ENCODE measurements around the gene NYNRIN. TPM values are rescaled to one million over a fixed set of nuclear protein-coding genes. Genes with fewer than 3 reads are reported as not detected.

Gene NYNRIN
- polyA plus RNA-seq, 3 donors = 0.18 to 0.84 (median 0.40) TPM

DNA sequence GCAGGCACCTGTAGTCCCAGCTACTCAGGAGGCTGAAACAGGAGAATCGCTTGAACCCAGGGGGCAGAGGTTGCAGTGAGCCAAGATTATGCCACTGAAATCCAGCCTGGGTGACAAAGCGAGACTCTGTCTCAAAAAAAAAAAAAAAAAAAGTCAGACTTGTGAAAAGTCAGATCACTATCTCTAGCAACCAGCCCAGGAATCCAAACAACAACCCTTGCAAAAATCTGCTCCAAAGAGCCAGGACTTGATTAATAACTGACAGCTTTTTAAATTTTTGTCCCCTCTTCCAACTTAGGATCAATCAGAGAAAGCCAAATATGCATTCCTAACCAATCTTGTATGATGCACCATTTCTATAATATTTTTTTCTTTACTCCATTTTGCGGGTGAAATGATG, 38.5 kb upstream of the NYNRIN start:
- H3K4me1 ChIP-seq (ENCODE audit: control insufficient read depth in 1 of 2, insufficient read depth in 2 of 2, low read length in 2 of 2) = peaks cover under 1 to 1% of the 10 kb centered on the region in 2 donors
- no peak overlapping the region for H2AFZ ChIP-seq (ENCODE audit: insufficient read depth, low read depth, low read length, poor library complexity, severe bottlenecking)
- H3K4me2 ChIP-seq (replicated peaks; ENCODE audit: extremely low read depth, low read length, poor library complexity, severe bottlenecking) = no peak overlapping the region
- Mint-ChIP-seq H3K36me3 (peaks cover 0 to 5% of the 10 kb centered on the region in 2 donors), H3K4me3 (no peak overlapping the region), H3K9me3 (peaks cover 0 to 3% (median 0%) of the 10 kb centered on the region in 7 donors), H3K4me1 (peaks cover 13% of the 10 kb centered on the region), H3K27me3 (ENCODE audit: low read depth in 3 of 3) (peaks cover 7 to 10% (median 9%) of the 10 kb centered on the region in 3 donors), H3K27ac (no peak overlapping the region)
- TF ChIP-seq, protein P1, sequence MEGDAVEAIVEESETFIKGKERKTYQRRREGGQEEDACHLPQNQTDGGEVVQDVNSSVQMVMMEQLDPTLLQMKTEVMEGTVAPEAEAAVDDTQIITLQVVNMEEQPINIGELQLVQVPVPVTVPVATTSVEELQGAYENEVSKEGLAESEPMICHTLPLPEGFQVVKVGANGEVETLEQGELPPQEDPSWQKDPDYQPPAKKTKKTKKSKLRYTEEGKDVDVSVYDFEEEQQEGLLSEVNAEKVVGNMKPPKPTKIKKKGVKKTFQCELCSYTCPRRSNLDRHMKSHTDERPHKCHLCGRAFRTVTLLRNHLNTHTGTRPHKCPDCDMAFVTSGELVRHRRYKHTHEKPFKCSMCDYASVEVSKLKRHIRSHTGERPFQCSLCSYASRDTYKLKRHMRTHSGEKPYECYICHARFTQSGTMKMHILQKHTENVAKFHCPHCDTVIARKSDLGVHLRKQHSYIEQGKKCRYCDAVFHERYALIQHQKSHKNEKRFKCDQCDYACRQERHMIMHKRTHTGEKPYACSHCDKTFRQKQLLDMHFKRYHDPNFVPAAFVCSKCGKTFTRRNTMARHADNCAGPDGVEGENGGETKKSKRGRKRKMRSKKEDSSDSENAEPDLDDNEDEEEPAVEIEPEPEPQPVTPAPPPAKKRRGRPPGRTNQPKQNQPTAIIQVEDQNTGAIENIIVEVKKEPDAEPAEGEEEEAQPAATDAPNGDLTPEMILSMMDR (IDR thresholded peaks at IDR 0.05) = no peak
- H3K4me3 ChIP-seq (replicated peaks in 1 of 3; ENCODE audit: low read depth in 2 of 3, low read length in 3 of 3) = no peak overlapping the region
- H3K36me3 ChIP-seq (replicated peaks in 1 of 2; ENCODE audit: control insufficient read depth in 1 of 2, insufficient read depth in 2 of 2, low read length in 2 of 2) = no peaks in the 10 kb centered on the region
- no peaks in the 10 kb centered on the region for H4K20me1 ChIP-seq (ENCODE audit: insufficient read depth, low read length)
- H3K9ac ChIP-seq (ENCODE audit: insufficient read depth, low read length, poor library complexity, severe bottlenecking) = no peak overlapping the region
- DNase-seq = no peak
- no peak overlapping the region for H3K27ac ChIP-seq (ENCODE audit: low read depth in 1 of 2, low read length in 2 of 2)
- WGBS (ENCODE audit: insufficient coverage) = 100% methylated on average over 1 of the region's 3 CpGs
- intact Hi-C loops (cut with micrococcal nuclease) = no loop called here
- H3K79me2 ChIP-seq (ENCODE audit: insufficient read depth, low read length) = no peaks in the 10 kb centered on the region
- H3K9me3 ChIP-seq (replicated peaks in 1 of 2; ENCODE audit: control insufficient read depth in 1 of 2, insufficient read depth in 1 of 2, low read length in 2 of 2) = no peaks in the 10 kb centered on the region
- H3K27me3 ChIP-seq (ENCODE audit: control insufficient read depth in 2 of 2, insufficient read depth in 2 of 2, low read length in 2 of 2) = peaks cover 6% of the 10 kb centered on the region in 2 donors

DNA sequence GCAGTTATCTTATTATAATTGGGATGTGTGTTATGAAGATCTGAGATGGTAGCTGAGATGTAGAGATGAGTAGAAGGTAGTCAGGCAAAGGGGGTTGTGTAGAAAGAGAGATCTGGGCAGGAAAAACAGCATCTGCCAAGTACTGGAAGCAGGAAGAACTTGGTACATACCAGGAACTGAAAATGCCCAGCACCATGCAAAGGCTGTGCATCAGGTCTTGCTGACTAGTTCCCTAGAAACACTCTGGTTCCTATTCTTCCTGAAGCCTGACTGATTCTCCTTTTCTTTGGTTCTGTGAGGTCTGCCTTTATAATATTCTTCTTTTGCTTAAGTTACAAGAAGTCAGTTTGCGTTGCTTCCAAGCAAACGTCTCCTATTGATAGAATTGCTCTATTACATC, 37.5 kb upstream of the NYNRIN start:
- TF ChIP-seq, protein P1 (IDR thresholded peaks at IDR 0.05) = no peak
- Mint-ChIP-seq H3K27me3 (ENCODE audit: low read depth in 3 of 3) (peaks cover 16 to 20% (median 19%) of the 10 kb centered on the region in 3 donors), H3K4me1 (peaks cover 24% of the 10 kb centered on the region), H3K9me3 (peaks cover 0 to 12% (median 2%) of the 10 kb centered on the region in 7 donors), H3K36me3 (peaks cover 3 to 12% of the 10 kb centered on the region in 2 donors), H3K27ac (no peak overlapping the region), H3K4me3 (no peak overlapping the region)
- intact Hi-C loops (cut with micrococcal nuclease) = no loop called here
- Histone ChIP-seq H3K9ac (ENCODE audit: insufficient read depth, low read length, poor library complexity, severe bottlenecking) (no peak overlapping the region), H3K79me2 (ENCODE audit: insufficient read depth, low read length) (no peaks in the 10 kb centered on the region), H3K27me3 (ENCODE audit: control insufficient read depth in 2 of 2, insufficient read depth in 2 of 2, low read length in 2 of 2) (peaks cover 15 to 16% of the 10 kb centered on the region in 2 donors), H3K9me3 (replicated peaks in 1 of 2; ENCODE audit: control insufficient read depth in 1 of 2, insufficient read depth in 1 of 2, low read length in 2 of 2) (peaks cover 0 to 4% of the 10 kb centered on the region in 2 donors), H2AFZ (ENCODE audit: insufficient read depth, low read depth, low read length, poor library complexity, severe bottlenecking) (no peak overlapping the region), H3K27ac (ENCODE audit: low read depth in 1 of 2, low read length in 2 of 2) (no peak overlapping the region), H4K20me1 (ENCODE audit: insufficient read depth, low read length) (no peaks in the 10 kb centered on the region), H3K4me1 (ENCODE audit: control insufficient read depth in 1 of 2, insufficient read depth in 2 of 2, low read length in 2 of 2) (peaks cover 9% of the 10 kb centered on the region in 2 donors), H3K4me2 (replicated peaks; ENCODE audit: extremely low read depth, low read length, poor library complexity, severe bottlenecking) (no peak overlapping the region), H3K4me3 (replicated peaks in 1 of 3; ENCODE audit: low read depth in 2 of 3, low read length in 3 of 3) (no peak overlapping the region), H3K36me3 (replicated peaks in 1 of 2; ENCODE audit: control insufficient read depth in 1 of 2, insufficient read depth in 2 of 2, low read length in 2 of 2) (no peaks in the 10 kb centered on the region)
- no CpG with 5 or more reads among the region's 2 CpGs for WGBS (ENCODE audit: insufficient coverage)
- peak in 2 of 3 donors; percentile 25 for DNase-seq

Measured in CD14-positive monocyte (primary cell).